ENCODE data around the gene MYO9A. TPM values are rescaled to one million over a fixed set of nuclear protein-coding genes. Genes with fewer than 3 reads are reported as not detected.
"Not testable (repeated sequence)": the region's sequence is repeated elsewhere in the genome, so short reads cannot be mapped to it uniquely, and the experiment has no call there.

Gene MYO9A
- total and polyA plus RNA-seq, 2 experiments from 2014 or later, result 22.8 to 32.0 TPM

DNA sequence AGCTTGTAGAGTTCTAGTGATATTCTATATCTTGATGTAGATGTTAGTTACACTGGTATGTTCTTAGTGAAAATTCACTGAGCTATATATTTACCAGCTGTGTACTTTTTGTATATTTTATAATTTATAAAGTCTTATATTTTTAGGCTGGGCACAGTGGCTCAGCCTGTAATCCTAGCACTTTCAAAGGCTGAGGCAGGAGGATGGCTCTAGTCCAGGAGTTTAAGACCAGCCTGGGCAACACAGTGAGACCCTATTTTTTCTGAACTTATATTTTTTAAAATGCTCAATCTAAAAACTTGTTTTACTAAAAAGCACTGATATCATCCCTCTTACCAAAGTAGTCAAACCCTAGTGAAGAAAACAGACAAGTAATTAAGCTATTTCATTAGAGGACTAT lies 5.1 kb downstream of the MYO9A start:
- no peaks in the 10 kb centered on the region for H3K27me3 ChIP-seq
- H3K27ac ChIP-seq, result no peak overlapping the region
- no peak overlapping the region for H3K4me3 ChIP-seq
- TF ChIP-seq, protein P1, sequence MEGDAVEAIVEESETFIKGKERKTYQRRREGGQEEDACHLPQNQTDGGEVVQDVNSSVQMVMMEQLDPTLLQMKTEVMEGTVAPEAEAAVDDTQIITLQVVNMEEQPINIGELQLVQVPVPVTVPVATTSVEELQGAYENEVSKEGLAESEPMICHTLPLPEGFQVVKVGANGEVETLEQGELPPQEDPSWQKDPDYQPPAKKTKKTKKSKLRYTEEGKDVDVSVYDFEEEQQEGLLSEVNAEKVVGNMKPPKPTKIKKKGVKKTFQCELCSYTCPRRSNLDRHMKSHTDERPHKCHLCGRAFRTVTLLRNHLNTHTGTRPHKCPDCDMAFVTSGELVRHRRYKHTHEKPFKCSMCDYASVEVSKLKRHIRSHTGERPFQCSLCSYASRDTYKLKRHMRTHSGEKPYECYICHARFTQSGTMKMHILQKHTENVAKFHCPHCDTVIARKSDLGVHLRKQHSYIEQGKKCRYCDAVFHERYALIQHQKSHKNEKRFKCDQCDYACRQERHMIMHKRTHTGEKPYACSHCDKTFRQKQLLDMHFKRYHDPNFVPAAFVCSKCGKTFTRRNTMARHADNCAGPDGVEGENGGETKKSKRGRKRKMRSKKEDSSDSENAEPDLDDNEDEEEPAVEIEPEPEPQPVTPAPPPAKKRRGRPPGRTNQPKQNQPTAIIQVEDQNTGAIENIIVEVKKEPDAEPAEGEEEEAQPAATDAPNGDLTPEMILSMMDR (IDR thresholded peaks at IDR 0.05; ENCODE audit: low read depth, low read length), result no peak
- no peaks in the 10 kb centered on the region for H3K9me3 ChIP-seq (ENCODE audit: low read depth)
- DNase-seq (ENCODE audit: low read depth in 1 of 2, low spot score in 1 of 2), result no peak
- H3K36me3 ChIP-seq, result no peaks in the 10 kb centered on the region
- peaks cover 30% of the 10 kb centered on the region for H3K4me1 ChIP-seq (ENCODE audit: low read depth)

DNA sequence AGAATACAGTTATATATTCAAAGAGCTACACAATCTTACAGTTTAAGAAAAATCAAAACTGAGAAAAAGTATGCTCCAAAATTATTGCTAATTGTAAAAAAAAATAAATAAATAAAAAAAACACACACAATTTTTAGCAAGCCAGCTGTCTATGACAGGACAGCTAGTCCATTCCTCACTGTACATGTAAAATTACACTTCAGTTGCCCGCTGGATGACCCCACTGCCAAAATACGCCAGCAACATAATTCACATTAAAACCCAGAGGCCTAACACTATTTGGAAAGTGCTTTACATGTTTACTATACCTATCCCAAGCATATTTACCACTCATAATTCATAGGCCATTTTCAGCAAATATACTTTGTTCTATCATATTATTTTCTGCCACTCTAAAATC lies 5.8 kb downstream of the MYO9A start:
- H3K36me3 ChIP-seq, result no peaks in the 10 kb centered on the region
- no peaks in the 10 kb centered on the region for H3K9me3 ChIP-seq (ENCODE audit: low read depth)
- no peak overlapping the region for H3K27ac ChIP-seq
- TF ChIP-seq, protein P1 (IDR thresholded peaks at IDR 0.05; ENCODE audit: low read depth, low read length), result no peak
- H3K4me3 ChIP-seq, result no peak overlapping the region
- H3K27me3 ChIP-seq, result no peaks in the 10 kb centered on the region
- peak in 1 of 2 donors; percentile 24 for DNase-seq (ENCODE audit: low read depth in 1 of 2, low spot score in 1 of 2)
- peaks cover 35% of the 10 kb centered on the region for H3K4me1 ChIP-seq (ENCODE audit: low read depth)

DNA sequence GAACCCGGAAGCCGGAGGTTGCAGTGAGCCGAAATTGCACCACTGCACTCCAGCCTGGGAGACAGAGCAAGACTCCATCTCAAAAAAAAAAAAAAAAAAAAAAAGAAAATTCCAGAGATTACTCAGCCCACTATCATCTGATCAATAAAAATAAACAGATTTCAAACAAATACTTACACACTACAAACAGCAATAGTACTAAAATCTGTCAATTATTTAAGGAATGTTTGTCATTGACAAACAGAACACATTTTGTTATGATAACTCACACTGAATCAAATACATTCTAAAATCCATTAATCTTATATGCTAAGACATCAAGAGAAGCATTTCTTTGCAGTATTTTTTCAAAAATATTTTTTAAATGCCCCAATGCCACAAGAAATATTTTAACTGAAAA lies 7.6 kb downstream of the MYO9A start:
- Histone ChIP-seq H3K4me3 (no peak overlapping the region), H3K9me3 (ENCODE audit: low read depth) (no peaks in the 10 kb centered on the region), H3K27me3 (no peaks in the 10 kb centered on the region), H3K27ac (no peak overlapping the region), H3K36me3 (no peaks in the 10 kb centered on the region), H3K4me1 (ENCODE audit: low read depth) (peaks cover 30% of the 10 kb centered on the region)
- DNase-seq (ENCODE audit: low read depth in 1 of 2, low spot score in 1 of 2), result no peak
- TF ChIP-seq, protein P1 (IDR thresholded peaks at IDR 0.05; ENCODE audit: low read depth, low read length), result no peak

DNA sequence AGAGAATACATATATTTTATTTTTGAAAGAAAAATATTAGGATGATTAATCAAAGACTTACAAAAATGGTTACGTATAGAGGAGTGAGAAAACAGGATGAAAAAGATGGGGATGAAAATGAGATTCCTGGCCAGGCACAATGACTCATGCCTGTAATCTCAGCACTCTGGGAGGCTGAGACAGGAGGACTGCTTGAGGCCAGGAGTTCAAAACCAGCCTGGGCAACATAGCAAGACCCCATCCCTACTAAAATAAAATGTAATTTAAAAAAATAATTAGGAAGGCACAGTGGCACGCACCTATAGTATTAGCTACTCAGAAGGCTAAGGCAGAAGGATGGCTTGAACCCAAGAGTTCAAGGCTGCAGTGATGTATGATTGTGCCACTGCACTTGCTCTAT lies 11.9 kb downstream of the MYO9A start:
- Histone ChIP-seq H3K36me3 (no peaks in the 10 kb centered on the region), H3K4me1 (ENCODE audit: low read depth) (peaks cover 28% of the 10 kb centered on the region), H3K27me3 (no peaks in the 10 kb centered on the region), H3K9me3 (ENCODE audit: low read depth) (no peaks in the 10 kb centered on the region), H3K4me3 (no peak overlapping the region), H3K27ac (no peak overlapping the region)
- TF ChIP-seq, protein P1 (IDR thresholded peaks at IDR 0.05; ENCODE audit: low read depth, low read length), result no peak
- no peak for DNase-seq (ENCODE audit: low read depth in 1 of 2, low spot score in 1 of 2)

DNA sequence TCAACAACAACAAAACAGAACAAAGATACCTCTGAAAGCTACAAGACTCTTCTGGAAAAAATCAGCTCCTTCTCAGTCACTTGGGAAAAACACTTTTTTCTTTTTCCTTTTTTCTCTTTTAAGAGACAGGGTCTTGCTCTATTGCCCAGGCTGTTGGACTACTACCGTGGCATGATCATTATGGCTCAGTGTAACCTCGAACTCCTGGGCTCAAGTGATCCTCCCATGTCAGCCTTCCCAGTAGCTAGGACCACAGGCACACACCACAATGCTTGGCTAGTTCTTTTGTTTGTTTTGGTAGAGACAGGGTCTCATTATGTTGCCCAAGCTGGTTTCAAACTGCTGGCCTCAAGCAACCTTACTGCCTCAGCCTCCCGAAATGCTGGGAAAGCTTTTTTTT lies 12.8 kb downstream of the MYO9A start:
- H3K4me3 ChIP-seq, result no peak overlapping the region
- H3K36me3 ChIP-seq, result no peaks in the 10 kb centered on the region
- no peaks in the 10 kb centered on the region for H3K27me3 ChIP-seq
- no peaks in the 10 kb centered on the region for H3K9me3 ChIP-seq (ENCODE audit: low read depth)
- TF ChIP-seq, protein P1 (IDR thresholded peaks at IDR 0.05; ENCODE audit: low read depth, low read length), result no peak
- no peak overlapping the region for H3K27ac ChIP-seq
- DNase-seq (ENCODE audit: low read depth in 1 of 2, low spot score in 1 of 2), result no peak
- peaks cover 28% of the 10 kb centered on the region for H3K4me1 ChIP-seq (ENCODE audit: low read depth)

DNA sequence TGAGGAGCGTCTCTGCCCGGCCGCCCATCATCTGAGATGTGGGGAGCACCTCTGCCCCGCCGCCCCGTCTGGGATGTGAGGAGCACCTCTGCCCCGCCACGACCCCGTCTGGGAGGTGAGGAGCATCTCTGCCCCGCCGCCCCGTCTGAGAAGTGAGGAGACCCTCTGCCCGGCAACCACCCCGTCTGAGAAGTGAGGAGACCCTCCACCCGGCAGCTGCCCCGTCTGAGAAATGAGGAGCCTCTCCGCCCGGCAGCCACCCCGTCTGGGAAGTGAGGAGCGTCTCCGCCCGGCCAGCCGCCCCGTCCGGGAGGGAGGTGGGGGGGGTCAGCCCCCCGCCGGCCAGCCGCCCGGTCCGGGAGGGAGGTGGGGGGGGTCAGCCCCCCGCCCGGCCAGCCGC lies 17.4 kb downstream of the MYO9A start:
- H3K4me3 ChIP-seq; DNase-seq (ENCODE audit: low read depth in 1 of 2, low spot score in 1 of 2); H3K27ac ChIP-seq; H3K9me3 ChIP-seq (ENCODE audit: low read depth); H3K27me3 ChIP-seq; H3K36me3 ChIP-seq: not testable (repeated sequence)
- H3K4me1 ChIP-seq (ENCODE audit: low read depth), result peaks cover 11% of the 10 kb centered on the region

Measured in cardiac muscle cell (in vitro differentiated cells and primary cell).